H1 (cell line): ENCODE measurements around the gene PRKAR2B. TPM values are rescaled to one million over a fixed set of nuclear protein-coding genes. Genes with fewer than 3 reads are reported as not detected.

Experiments
- ASH2L ChIP-seq: fragments of 200-600, 300-600 bp; sonication (generic); IDR thresholded peaks from one replicate; pipeline ENCODE4 v1.7.1; 2017; ENCODE audit warnings: low read length
- SIN3A ChIP-seq, 2 experiments: IDR thresholded peaks in 1 of 2; conservative IDR thresholded peaks in 1 of 2; 2 replicates each; pipeline ENCODE4 v1.6.1; 2011 to 2012; ENCODE audit warnings: low read length in 2 of 2, improper control_type of control experiment in 1 of 2, low read depth in 1 of 2, mild to moderate bottlenecking in 1 of 2
- SP2 ChIP-seq: IDR thresholded peaks from 2 replicates; pipeline ENCODE4 v1.6.1; 2012; ENCODE audit warnings: mild to moderate bottlenecking, low read length, inconsistent platforms
- TEAD4 ChIP-seq: IDR thresholded peaks from 2 replicates; pipeline ENCODE4 v1.6.1; 2012; ENCODE audit warnings: low read depth, low read length, inconsistent platforms, mixed read lengths
- polyA plus RNA-seq, 7 experiments: library from polyadenylated mRNA; depleted of rRNA in 3 of 7; stranded (reverse) in 5 of 7; unstranded in 2 of 7; fragments of >200 nt in 5 of 7; fragments of 200-250 nt in 2 of 7; gene quantifications; 1 replicate in 5 of 7; 2 replicates in 1 of 7; 4 replicates in 1 of 7; pipeline versions ENCODE4 v1.2.1 to v1.2.3, GENCODE V29; 2011 to 2013; ENCODE audit warnings: missing spikeins in 2 of 7, mixed read lengths in 2 of 7
- total RNA-seq: library from RNA; stranded (reverse); fragmentation: NEBNext Ultra II Directional; extraction: Animal tissue kit (Norgen Biotek cat#: 25700); gene quantifications from 2 replicates; pipeline ENCODE4 v1.2.1, GENCODE V29; 2021
- TF ChIP-seq, protein P1 (sequence below): IDR thresholded peaks from 2 replicates; pipeline ENCODE4 v1.6.1; 2012; ENCODE audit warnings: inconsistent platforms

The PRKAR2B gene
- total and polyA plus RNA-seq, 2 of the 8 experiments (the other 6 are each of a cell fraction or from before 2014, with no cell fraction given) = 10.4 to 37.0 TPM

DNA sequence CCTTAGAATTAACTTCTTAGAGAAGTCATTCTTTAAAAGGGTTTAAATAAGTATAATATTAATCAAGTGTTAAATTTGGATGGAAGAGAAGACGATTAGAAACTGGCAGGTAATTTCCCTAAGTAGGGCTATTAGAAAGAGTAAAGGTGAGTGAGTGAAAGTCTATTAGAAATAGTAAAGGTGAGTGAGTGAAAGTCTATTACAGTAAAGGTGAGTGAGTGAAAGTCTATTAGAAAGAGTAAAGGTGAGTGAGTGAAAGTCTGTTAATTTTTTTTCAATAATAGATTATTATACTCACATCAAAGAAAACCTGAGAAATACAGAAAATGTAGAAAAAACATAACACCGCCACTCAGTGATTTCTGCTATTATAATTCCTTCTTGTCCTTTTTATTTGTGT lies 113.5 kb downstream of the PRKAR2B start (continued):
- TF ChIP-seq SP2 (no peak), ASH2L (no peak), TEAD4 (no peak), SIN3A (conservative IDR thresholded peaks at IDR 0.05 in 1 of 2, IDR thresholded peaks at IDR 0.05 in 1 of 2; ENCODE audit: low read depth in 1 of 2, low read length in 2 of 2) (no peak)
- TF ChIP-seq, protein P1, sequence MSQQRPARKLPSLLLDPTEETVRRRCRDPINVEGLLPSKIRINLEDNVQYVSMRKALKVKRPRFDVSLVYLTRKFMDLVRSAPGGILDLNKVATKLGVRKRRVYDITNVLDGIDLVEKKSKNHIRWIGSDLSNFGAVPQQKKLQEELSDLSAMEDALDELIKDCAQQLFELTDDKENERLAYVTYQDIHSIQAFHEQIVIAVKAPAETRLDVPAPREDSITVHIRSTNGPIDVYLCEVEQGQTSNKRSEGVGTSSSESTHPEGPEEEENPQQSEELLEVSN = no peak
